GM19240 (cell line): ENCODE measurements around the gene FNIP1.
"Not testable (repeated sequence)": the region's sequence is repeated elsewhere in the genome, so short reads cannot be mapped to it uniquely, and the experiment has no call there.

Source experiments
- DNase-seq: peaks from one replicate; pipeline ENCODE4 v3.0.0; 2011; ENCODE audit warnings: low spot score; ENCODE audit not compliant: insufficient read length

Gene FNIP1

GRCh38 chr5:131637694-131638093, 159.1 kb downstream of the FNIP1 start:
- no peak for DNase-seq

DNA sequence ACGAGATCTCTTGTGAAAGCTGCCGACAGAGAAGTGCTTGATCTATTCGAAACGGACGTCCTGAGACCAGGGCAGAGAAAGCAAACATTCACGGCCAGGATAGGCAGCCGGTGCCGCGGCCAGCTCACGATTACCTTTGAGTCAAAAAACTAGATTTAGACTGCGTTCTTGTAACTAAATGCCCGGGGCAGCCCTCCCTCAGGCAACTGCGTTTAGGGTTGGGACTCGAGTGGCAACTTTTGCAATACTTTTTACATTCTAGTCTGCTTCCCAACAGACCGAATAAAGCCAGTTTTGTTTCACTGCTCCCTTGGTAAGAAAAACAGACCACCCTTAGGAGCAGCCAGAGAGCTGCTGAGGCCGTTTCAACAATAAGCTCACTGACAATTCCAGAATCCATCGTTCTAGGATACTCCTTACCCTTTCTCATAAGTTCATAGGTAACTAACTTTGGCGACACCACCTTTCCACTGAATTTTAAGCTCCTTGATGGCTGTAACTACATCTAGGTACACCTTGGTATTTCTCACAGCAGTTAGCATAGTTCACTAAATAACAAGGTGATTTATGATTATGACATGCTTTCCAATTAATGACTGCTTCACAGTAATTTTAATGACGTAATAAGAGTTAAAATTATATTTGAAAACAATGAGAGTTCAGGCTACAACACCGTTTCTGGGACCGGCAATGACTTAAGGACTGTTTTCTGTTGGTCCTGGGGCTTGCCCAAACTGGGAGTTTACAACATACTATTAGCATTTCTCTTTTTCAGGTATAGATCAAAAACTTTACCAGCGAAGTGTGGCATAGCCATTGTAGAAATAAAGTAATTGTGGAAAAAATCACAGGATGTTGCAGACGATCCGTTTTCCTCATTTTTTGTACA, 160.9 kb downstream of the FNIP1 start:
- DNase-seq, result no peak

DNA sequence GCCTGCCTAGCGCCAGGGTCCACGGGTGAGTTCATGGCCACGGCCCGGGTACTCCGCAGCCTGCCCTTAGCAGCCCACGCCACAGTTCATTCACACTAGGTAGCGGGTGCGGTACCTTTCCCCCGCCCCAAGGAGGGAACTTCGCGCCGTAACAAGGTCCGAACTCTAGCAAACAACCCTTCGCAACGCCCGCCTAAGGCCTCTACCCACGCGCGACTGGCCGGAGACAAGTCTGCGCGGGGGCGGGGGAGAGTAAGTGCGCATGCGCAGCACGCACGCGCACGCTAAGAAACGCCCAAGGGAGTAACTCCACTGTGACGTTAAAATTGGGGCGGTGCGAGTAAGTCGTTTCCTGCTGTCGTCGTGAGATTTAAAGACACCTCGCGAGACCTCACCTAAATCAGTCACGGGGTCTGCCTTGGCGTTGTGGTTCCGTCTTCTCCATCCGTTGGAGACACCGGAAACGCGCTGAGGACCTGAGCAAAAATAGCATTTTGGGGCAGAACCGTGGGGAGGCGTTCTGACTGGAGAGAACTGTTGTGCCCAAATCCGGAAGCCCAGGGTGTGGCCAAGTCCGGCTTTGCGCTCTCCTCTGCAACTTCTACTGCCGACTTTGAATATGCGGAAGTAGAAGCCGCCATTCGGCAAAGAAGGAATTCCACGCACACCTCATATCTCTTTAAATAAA, 161.7 kb downstream of the FNIP1 start, which contains the start of gene RAPGEF6:
Gene RAPGEF6 (minus strand): TSS at position 234 of the 688 bp plus-strand sequence. CDS start 199 bp downstream, at position 35.
- DNase-seq, result peak; percentile 37

DNA sequence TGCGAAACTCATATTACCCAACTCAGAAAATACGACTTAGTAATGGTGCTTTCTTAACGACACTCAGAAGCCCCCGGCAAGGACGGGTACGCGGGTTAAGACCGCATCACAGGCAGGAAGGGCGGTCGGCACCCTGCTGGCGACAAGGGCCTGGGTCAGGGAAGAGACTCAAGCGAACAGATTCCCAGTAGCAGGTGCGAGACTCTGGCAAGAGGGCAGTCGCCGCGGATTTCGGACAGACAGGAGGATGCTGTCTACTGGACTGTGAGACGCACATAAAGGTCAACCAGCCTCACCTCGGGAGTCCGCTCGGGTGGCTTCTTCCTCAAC, 162.2 kb downstream of the FNIP1 start:
- DNase-seq, result no peak

- DNase-seq, result no peak
These were observed 162.6 kb downstream of the FNIP1 start for GRCh38 chr5:131634238-131634637.

- DNase-seq, result no peak
These were observed 163.0 kb downstream of the FNIP1 start for GRCh38 chr5:131633830-131634229.

DNA sequence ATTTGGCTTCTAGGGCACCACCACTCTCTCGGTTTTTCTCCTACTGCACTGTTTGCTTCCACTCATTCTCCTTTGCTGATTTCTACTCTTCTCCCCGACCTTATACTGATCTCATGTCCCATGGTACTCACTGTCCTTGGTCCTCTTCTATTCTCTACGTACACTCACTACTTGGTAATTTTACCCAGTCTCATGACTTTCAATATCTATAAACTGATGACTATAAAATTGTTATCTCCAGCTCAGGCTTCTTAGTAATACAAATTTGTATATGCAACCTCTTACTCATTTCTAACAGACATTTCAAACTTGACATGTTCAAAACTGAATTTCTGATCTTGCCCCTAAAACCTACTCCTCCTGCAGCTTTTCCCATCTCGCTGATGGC, 165.9 kb downstream of the FNIP1 start:
- no peak for DNase-seq

- DNase-seq, result no peak
These were observed 166.4 kb downstream of the FNIP1 start for GRCh38 chr5:131630208-131630962.

- DNase-seq, result no peak
These were observed 167.8 kb downstream of the FNIP1 start for GRCh38 chr5:131628990-131629389.

DNA sequence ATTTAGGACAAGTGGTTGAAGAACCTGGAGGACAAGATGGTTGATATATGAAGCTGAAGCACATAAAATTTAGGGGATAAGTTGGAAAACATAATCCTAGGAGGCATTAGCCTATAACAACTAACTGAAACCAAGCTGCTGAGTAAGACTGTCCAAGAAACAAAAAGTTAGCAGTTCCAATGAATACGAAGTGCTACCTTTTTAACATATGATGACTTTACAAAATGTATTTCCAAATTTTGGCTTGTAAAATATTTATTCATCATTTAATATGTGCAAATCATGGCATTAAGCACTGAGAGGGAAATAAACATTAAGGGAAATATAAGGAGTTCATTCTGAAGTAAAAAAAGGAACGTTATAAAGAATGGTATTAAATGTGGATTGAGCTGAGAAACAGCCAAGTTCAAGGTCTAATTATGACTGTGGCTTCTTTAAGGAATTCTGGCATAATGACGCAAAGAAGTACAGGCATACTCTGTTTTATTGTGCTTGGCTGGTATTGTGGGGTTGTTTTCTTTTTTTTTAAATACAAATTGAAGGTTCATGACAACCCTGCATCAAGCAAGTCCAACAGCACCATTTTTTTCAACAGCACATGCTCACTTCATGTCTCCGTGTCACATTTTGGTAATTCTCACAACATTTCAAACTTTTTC, 169.5 kb downstream of the FNIP1 start:
- DNase-seq, result no peak

GRCh38 chr5:131622633-131623032, 174.2 kb downstream of the FNIP1 start:
- DNase-seq, result no peak

DNA sequence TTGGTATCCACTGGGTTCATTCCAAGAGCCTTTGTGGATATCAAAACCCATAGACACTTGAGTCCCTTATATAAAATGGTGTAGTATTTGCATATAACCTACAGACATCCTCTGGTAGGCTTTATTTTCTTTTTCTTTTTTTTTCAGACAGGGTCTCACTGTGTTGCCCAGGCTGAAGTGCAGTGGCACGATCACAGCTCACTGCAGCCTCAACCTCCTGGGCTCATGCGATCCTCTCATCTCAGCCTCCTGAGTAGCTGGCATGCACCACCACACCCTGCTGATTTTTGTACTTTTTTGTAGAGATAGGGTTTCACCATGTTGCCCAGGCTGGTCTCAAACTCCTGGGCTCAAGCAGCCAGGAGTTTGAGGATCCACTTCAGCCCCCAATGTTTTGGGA, 175.7 kb downstream of the FNIP1 start:
- DNase-seq, result not testable (repeated sequence)

GRCh38 chr5:131619102-131619501, 177.7 kb downstream of the FNIP1 start:
- DNase-seq, result no peak

DNA sequence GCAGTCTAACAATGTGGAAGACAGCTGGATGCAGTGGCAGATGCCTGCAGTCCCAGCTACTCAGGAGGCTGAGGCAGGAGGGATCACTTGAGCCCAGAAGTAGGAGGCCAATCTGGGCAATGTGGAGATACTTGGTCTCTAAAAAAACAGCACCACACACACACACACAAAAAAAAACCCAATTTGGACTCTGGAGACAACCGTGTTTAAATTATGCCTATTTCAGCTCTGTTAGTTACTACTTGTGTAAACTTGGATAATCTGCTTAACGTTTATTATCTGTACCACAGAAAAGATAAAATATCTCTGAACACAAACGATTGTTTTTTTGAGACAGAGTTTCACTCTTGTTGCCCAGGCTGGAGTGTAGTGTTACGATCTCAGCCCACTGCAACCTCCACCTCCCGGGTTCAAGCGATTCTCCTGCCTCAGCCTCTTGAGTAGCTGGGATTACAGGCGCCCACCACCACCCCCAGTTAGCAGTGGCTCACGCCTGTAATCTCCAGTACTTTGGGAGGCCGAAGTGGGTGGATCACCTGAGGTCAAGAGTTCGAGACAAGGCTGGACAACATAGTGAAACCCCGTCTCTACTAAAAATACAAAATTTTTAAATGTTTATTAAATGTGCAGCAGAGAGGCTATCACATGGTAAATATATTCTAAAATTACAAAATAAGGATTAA, 179.5 kb downstream of the FNIP1 start:
- DNase-seq, result no peak

DNA sequence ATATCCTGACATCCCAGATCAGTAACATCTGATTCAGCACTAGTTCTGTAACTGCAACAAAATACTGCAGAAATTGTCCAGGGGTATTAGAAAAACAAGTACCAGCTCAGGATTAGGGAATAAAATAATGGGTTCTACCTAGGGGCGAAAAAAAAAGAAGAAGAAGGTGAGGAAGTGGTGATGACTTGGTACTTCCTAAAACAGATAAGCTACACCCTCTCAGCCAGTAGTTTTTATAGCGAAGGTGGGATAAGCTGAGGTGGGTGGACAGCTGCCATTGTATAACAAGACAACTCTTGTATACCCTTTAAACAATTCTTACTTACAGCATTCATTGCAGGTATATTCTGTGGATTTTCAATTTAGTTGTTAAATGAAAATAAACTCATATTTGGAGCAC, 180.9 kb downstream of the FNIP1 start:
- DNase-seq, result no peak

GRCh38 chr5:131613423-131613822, 183.4 kb downstream of the FNIP1 start:
- no peak for DNase-seq

DNA sequence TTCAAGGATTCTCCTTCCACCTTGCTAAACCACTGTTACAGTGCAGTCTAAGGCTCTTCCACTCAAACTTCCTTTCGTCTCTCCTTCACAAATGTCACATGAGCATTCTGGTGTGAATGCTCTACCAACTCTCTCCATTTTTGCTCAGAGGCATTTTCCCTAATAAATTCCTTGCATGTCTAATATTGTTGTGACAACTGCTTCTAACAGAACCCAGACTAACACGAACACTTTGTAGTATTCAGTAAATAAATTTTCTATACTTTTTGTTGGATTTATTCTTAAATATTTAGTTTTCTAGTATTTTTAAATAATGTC, 185.8 kb downstream of the FNIP1 start:
- DNase-seq, result no peak

- DNase-seq, result no peak
These were observed 186.4 kb downstream of the FNIP1 start for GRCh38 chr5:131610198-131611063.

DNA sequence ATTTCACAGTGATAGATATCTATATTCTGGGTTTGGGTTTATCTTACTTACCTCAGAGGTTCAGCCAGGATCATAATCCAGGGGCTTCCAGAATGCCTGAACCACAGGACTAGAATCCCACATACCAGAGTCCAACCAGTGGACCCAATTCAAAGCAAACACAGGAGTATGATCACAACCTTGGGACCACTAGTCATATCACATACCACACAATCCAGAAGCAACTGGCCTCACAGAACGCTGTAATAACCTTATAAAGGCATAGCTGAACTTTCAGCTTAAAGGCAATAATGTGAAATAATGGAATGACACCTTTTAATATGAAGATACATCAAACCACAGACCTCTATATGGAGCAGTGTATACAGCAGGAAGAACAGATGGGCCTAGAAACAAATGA, 187.0 kb downstream of the FNIP1 start:
- no peak for DNase-seq

DNA sequence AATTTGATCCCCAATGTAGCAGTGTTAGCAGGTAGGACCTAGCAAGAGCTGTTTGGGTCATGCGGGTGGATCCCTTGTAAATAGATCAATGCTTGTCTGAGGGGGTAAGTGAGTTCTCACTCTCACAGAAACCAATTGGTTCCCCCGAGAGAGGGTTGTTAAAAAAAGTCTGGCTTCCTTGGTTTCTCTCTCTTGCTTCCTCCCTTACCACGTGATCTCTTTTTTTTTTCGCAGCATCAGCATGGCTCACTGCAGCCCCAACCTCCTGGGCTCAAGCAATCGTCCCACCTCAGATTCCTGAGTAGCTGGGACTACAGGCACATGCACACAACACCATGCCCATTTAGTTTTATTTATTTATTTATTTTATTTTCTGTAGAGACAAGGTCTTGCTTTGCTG, 188.2 kb downstream of the FNIP1 start:
- DNase-seq, result no peak
